Sciatic nerve (tissue), 2 donors: Measurements from ENCODE around the gene SERP1. TPM values are rescaled to one million over a fixed set of nuclear protein-coding genes. Genes with fewer than 3 reads are reported as not detected.
A peak's percentile ranks its signal among the peaks of the same experiment; 100 is the strongest.

Experiments
- ATAC-seq: fragments of 200-7000 bp; cut with Tn5 transposase; one replicate; pipeline ENCODE4 v1.9.1; 2020; ENCODE audit warnings: mild to moderate bottlenecking, moderate library complexity
- DNase-seq: peaks from one replicate; pipeline ENCODE4 v3.0.0-alpha.2; 2020; ENCODE audit warnings: low spot score
- intact Hi-C: fragments of 100-400 bp; cut with DNase I; formaldehyde crosslinking; loops from one replicate; pipeline ENCODE4 v1.14.2; 2022
- total RNA-seq: library from RNA; stranded (reverse); fragmentation: NEBNext Ultra II Directional; extraction: Animal tissue kit (Norgen Biotek cat#: 25700); gene quantifications from one replicate; pipeline ENCODE4 v1.2.1, GENCODE V29; 2021
- donor health status: DM: no; HTN: no; CAD: no.
- donor health status: DM: no; HTN: no; CAD: no.

The SERP1 gene
- 72.3 TPM for total RNA-seq

DNA sequence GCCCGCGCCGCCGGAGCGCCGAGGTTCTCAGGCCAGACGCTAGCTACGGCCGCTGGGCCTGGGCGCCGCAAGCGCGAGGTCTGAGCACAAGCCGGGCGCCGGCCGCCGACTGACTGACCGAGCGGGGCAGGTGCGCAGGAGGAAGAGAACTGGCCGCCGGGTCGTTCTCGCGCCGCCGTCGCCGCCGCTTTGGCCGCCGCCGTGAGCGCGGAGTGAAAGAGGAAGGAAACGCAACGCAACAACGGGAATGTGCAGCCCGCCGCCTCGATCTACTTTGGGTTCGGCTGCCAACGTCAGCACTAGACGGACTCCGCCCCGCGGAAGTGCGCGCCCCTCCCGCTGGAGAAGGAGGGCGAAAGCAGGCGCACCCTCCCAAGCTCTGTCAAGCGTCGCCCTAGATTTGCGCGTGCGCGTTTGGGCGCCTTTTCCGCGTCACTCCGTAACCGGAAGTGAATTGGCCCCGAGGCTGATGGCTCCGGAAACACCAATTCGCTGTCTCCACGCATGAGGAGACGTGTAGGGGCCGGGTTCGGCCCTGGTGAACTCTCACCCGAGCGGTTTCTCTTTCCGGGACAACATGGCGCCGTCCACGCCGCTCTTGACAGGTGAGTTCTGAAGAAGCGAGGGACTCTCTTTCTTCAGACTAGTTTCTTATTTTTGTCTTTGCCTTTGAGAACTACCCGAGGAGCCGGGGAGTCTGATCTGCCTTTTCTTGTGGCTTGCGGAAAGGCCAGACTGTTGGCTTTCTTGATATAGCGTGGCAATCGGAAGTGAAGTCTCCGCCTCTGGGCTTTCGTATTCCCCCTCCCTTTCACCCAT lies at the start of gene SERP1, which contains the start of gene EIF2A:
Gene SERP1 (minus strand): TSS at position 271 of the 819 bp plus-strand sequence. CDS start 361 bp downstream, outside the sequence.
Gene EIF2A (plus strand): TSS at position 562 of the 819 bp plus-strand sequence. CDS start 16 bp downstream, at position 578.
- DNase-seq (peak; percentile 99), ATAC-seq (peak; percentile 99)
- intact Hi-C loops: no loop called here

DNA sequence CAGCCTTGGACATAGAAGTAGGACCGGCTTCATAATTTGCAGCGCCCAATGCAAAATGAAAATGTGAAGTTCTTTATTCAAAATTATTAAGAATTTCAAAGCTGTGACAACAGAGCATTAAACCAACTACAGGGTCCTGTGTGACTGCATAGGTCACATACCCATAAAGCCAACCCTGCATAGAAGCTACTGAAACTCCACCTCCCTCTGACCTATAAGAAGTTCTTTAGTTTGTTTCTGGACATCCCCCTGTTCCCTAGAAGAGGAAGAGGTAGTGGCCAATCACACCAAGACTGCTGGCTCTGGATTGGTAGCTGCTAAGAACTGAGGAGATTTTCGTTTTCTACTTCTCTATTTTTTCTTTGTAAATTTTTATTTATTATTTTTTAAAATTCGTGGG lies 47.9 kb upstream of the SERP1 start:
- intact Hi-C loops: no loop called here
- ATAC-seq (no peak), DNase-seq (no peak)

DNA sequence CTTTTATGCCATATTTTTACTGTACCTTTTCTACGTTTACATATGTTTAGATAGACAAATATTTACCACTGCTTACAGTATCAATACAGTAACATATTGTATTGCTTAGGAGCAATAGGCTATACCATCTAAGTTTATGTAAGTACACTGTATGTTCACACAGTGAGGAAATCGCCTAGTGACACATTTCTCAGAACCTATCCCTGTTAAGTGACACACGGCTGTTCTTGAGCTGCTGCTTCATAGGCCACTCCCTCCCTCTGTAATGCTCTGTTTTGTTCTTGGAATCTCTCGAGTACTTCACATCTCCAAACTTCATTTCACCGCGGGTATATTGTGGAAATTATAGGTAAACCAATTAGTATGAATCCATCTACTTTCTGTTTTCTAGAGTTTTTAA lies 43.5 kb upstream of the SERP1 start:
- intact Hi-C loops: no loop called here
- DNase-seq: no peak
- ATAC-seq: no peak

DNA sequence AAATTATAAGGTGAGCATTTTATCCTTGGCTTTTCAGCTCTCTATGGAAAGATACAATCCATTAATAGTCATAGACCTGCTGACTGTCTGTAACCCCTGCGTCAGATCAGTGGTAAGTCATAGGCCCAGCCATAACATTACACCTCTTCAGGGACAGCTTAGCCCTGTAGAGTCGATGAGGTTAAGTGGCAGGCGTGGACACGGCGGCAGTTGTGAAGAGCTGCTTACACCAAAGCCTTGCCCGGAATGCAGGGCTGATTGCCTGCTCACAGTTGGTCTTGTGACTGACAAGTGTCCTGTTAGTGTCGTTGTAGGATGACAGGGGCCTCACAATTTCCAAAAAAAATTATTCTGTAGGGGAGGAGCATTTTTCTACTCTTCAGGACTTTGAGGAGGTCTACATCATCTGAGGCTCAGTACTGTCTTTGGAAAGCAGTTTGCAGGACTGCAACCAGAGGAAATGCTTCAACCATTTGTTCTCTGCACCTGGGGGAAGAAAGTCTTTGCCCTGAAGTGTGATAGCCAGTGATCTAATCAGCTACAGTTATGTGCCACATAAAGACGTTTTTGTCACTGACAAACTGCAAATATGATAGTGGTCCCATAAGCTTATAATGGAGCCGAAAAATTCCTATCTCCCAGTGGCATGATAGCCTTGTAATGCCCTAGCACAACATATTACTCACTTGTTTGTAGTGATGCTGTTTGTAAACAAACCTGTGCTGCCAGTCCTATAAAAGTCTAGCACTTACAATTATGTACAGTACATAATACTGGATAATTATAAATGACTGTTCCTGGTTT lies 41.9 kb upstream of the SERP1 start:
- intact Hi-C loops: no loop called here
- ATAC-seq (no peak), DNase-seq (no peak)

DNA sequence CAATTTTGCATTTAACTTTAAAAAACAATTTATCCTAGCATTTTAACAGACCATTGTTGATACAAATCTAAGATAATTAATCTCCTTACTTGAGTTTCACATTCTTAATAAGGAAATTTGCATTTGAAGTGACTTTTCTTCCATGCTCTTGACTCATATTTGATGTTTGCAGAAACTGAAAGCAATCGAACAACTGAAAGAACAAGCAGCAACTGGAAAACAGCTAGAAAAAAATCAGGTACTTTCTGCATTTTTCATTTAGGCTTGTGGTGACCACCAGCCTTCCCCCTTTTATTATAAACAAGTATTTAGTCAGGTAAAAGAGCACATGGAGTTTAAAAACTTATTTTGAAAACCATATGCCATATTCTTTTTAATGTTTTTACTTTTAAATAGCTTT lies 36.7 kb upstream of the SERP1 start:
- ATAC-seq: no peak
- no peak for DNase-seq

DNA sequence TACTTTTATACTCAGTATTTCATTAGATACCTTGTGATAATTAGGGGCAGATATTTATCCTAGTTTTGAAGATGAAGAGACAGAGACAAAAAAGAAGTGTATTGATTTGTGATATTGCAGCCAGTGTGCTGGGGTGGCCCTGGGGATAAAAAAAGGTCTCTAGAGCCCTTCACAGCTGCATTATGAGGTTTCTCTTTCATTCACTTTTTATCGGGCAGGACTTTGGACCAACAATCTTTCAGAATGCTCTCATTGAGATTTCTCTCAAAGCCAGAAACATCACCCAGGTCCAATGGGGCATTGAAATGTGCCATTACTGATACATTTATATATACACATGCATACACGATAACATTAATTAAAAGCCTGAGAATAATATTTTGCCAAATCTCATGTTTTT lies 36.3 kb upstream of the SERP1 start:
- ATAC-seq: no peak
- no peak for DNase-seq
- intact Hi-C loops: no loop called here

More for the DNA sequence above, 36.7 kb upstream of the SERP1 start:
- intact Hi-C loops: no loop called here

DNA sequence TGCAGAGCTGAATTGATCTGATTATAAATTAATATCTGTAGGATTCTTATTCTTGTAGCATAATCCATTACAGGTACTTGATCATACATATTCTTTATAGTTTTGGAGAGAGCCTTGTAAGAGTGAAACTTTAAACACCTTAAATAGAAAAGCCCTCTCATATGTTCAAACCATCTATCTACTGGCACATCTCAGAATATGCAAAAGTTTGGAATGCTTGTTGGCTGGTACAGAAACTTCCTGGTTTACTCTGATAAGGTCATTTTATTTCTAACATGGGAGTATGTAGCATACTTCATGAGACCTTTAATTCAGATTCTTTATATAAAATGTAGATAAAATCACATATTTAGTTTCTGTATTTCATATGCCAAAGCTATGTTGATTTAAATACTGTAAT lies 34.9 kb upstream of the SERP1 start:
- ATAC-seq (no peak), DNase-seq (no peak)
- intact Hi-C loops: no loop called here

DNA sequence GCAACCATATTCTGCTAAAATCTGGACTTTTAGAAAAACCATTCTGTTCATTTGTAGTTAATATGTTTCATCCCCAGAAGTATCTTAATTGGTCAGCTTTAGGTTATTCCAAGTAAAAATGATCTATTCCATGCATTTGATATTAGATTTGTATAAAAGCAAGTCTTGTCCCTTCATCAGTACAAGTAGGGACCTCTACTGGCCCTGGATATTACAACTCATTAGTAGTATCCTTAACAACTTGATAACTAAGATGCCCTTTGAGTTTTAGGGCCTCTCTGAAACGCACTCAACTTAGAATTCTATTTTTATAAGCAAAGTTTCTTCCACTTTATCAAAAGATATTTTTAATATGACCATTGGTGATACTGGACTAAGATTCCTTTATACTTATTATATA lies 31.6 kb upstream of the SERP1 start:
- ATAC-seq (no peak), DNase-seq (no peak)
- intact Hi-C loops: no loop called here

DNA sequence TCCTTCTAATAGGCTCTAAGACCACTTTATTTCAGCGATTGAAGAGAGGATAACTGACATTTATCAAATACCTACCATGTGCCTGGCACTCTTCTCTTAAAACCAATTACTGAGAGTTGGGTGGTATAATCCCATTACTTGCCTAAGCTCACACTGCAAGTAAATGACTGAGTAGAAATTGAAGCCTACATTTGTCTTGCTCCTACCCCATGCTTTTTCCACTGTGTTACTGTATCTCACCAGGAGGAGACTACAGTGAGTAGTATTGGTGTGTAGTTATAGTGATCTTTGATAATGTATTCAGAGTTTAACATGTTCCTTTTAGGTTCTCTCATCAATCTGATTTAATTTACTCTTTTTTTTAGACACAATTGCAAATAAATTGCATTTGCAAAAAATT lies 21.0 kb upstream of the SERP1 start:
- intact Hi-C loops: no loop called here
- ATAC-seq (no peak), DNase-seq (no peak)

DNA sequence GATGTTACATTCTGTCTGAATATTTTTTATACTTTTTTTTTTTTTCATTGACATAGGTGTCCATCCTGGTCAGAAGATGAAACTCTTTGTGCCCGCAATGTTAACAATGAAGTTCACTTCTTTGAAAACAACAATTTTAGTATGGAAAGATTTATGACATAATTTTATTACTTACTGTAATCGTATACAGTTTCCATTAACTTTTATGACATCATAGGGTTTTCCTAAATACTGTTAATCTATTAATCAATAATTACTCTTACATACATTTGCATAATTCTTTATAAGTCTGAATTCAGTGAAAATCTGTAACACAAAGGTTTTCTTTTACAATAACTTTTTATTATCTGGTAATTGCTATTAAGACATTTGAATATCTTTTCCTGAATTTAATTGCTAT lies 17.9 kb upstream of the SERP1 start:
- ATAC-seq (no peak), DNase-seq (no peak)
- intact Hi-C loops: no loop called here

DNA sequence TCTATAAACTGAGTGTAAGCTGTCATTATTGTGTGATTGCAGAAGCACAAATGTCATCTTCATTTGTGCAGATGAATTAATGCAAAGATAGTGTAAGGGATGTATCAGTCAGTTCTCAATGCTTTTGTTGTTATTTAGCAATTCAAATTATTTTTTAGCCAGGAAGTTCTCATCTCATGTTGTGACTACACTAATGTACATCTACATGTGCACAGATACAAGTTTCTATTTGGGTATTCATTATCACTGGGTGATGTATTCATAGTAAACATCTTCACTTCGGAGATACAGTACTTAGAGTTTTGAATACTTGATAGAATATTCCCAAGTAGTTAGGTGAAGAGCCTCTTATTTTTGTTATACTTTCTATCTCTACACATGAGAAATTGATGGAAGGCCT lies 11.4 kb upstream of the SERP1 start:
- ATAC-seq: no peak
- intact Hi-C loops: no loop called here
- DNase-seq: no peak

DNA sequence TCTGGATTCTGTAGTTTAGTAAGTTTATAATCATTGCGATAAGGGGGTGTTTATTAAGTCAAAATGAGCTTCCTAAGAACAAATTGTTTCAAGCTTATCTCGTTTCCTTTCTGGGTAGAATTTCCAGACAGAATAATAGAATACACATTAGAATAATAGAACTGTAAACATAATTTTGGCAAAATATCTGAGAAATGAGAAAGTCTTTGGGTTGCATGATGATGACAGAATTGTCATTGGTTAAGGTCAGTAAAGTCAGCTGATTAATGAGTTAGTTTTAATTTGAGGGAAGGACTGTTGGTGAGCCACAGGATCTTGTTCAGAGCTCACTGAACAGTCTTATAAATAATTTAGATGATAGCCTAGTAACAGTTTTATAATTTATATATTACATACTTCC lies 10.5 kb upstream of the SERP1 start:
- DNase-seq (no peak), ATAC-seq (no peak)
- intact Hi-C loops: no loop called here

DNA sequence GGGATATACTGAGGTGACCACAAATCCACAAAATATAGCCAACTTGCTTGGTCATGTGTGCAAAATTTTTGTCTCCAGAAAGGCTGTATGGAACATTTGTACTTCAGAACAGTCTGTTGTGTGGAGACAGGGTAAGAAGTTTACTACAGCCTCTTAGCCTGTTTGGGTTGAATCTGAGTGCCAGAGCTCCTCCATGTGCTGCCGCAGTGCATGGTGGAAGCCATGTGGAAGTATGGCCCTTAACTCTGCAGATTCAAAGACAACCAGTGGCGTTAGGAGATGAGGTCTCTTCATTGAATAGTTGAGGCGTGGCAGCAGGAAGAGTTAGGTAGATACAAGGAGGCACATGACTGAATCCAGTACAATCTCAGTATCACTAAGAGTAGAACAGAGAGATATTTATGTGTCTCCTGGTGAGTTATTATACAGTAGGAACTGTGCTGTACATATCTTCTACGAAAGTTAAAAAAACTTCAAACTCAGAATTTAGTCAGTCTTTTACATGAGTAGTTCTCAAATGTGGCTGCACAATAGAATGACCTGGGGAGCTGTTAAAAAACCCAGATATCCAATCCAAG lies 9.7 kb upstream of the SERP1 start:
- DNase-seq (no peak), ATAC-seq (no peak)
- intact Hi-C loops: no loop called here

DNA sequence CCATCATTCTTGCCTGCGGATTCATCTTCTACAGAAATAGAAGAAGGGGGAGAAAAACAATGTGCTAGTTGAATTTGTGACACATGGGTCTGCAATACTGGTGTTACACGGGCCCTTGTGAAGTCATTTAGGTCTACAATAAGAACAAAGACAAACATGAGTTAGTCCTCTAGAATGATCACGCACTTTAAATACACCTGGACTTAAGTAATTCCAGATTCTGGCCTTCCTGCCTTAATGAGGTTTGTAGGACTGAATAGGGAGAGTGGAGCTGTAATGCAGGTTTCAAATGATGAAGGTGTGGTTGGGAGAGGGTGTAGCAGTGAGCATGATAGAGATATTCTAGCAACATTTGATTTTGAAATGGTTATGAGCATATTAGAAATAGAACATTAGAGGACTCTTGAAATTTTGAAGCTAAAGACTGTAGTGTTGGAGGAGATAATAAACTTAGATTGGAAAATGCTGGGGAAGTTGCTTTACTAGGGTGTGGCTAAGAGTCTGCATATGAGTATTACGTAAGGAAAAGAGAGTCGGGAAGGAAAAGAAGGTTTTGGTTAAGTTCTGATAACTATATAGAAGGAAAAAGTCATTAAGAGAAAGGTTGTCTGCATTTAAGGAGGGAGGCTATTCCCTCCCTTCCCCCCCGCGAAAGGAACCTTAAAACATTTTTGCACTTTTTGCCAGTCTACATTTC lies 897 bp upstream of the SERP1 start:
- DNase-seq (no peak), ATAC-seq (no peak)
- intact Hi-C loops: no loop called here

DNA sequence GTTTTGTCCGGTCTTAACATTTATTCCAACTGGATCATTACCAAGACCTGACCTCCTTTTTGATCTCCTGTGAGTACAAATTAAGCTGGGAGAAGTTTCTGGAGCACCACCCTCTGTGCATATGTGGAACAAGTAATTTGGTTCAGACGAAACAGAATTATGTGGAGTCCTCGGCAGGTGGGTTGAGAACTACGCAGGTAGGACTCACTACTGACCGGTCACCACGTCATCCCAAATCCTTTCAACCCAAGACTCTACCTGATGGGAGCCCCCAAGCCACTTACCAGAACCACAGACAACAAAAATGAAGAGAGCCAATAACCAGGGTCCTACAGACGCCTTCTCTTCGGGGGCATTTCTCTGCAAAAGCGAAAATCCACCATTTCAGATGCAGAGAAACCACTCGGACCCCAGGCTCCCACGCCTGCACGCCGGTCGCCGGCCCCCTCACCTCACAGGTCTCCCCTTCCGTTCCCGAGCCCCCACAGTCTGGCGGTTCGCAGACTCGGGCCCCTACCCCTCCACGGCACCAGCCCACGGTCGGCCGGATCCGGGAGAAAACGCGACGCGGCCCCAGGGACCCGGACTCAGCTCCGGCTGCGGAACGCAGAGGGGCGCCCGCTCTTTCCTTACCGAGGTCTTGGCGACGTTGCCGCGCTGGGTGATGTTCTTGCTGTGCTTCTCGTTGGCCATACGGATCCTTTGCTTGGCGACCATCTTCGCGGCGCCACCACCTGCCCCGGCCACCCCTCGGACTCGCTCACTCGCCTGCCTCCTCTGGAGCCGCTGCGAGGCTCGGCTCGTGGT lies 674 bp downstream of the SERP1 start:
- intact Hi-C loops: no loop called here
- peak; percentile 80 for DNase-seq
- ATAC-seq: peak; percentile 6

DNA sequence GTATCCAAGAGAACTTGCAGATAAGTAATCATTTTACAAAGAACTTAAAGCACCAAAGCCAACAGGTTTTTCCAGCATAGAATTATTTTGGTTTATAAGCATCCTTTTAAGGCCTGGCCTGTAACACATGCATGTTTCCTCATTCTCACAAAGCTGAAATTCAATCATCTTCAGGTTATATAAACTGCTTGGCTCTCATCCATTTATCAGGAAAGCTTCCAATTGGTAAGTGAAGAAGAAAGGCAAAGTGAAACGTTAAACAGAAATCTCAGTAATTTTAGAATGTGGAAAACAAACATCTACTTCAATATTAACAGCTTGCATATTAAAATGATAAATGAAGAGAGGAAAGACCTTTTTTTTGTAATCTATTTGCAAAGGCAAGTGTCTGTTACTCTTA lies 1.6 kb downstream of the SERP1 start:
- intact Hi-C loops: no loop called here
- ATAC-seq (no peak), DNase-seq (no peak)

DNA sequence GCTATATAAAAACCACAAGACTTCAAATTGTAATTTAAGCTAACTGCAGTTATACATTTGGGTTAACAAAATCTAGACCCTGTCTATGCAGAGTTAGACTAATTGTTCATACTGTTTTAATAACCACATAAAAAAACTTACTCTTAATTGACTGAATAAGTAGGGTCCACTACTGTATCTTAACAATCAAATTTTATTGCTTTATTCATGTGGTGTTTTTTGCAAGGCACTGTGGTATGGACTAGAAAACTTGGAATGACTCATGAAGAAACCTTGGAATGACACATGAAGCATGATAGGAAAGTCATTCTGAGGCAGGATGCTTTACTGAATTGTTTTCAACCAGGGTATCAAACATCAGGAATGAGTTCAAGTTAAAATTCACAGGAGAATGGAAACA lies 2.3 kb downstream of the SERP1 start:
- DNase-seq (no peak), ATAC-seq (no peak)
- intact Hi-C loops: no loop called here

DNA sequence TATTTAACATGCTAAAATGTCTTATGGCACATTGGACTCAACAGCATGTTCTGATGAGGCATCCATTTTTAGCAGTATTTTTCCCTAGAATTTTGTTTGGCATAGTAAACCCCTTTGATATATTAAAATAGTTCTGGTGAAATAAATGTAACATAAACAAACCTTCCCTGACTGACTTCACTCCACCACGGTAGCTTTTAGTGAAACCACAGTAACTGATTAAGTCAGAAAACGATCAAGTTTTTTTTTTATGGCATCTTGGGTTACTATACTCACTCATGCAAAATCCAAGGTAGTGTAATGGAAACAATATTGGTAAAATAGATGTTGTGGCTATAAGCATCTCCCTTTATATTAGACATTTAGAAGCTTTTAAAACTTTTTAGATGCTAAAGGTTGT lies 2.8 kb downstream of the SERP1 start:
- intact Hi-C loops: no loop called here
- no peak for DNase-seq
- no peak for ATAC-seq

DNA sequence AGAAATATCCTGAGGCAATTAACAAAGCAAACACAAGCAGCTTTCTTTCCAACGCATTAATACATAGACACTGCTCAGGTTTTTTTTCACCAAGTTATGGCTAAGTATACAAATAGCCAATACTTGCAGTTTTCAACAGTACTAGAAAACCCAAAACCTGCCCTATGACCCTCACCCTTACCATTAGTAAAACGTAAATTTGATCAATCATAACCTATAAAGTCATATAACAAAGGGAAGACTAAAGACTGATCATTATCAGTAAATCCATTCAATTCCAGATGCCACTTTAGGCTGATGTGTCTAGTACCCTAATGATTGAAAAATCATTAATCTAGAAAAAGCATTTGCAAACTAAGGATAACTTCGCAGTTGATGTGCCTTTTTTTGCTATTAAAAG lies 3.2 kb downstream of the SERP1 start:
- DNase-seq (no peak), ATAC-seq (no peak)
- intact Hi-C loops: no loop called here
